ENCODE measurements around the gene CAPN8. TPM values are rescaled to one million over a fixed set of nuclear protein-coding genes. Genes with fewer than 3 reads are reported as not detected.
A peak's percentile ranks its signal among the peaks of the same experiment; 100 is the strongest.

Gene CAPN8
- total RNA-seq, 2 donors from 2014 or later = 52.6 to 102 TPM

DNA sequence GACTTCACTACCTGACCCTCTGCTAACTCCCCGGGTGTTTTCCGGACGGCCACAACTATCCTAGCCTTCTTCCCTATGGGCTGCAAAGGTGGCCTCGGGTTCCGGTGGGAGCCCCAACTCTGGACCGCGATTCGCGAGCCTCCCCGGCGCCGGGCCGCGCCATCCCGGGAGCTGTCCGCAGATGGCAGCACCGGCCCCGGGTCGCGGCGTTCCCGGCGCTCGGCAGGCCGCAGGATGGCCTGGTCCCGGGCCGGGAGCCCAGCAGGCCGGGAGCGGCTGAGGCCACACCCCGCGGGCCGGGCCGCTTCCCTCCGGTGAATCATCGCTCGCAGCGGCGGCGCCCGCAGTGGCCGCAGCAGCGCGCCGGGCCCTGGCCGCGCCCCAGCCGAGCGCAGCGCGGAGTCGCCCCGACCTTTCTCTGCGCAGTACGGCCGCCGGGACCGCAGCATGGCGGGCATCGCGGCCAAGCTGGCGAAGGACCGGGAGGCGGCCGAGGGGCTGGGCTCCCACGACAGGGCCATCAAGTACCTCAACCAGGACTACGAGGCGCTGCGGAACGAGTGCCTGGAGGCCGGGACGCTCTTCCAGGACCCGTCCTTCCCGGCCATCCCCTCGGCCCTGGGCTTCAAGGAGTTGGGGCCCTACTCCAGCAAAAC lies 46.8 kb upstream of the CAPN8 start, which contains the start of gene CAPN2:
TSS of gene CAPN2 (plus strand) at position 346 of the 656 bp plus-strand sequence. CDS start at position 448, 102 bp downstream.
- H3K27ac ChIP-seq = peak within 1 kb of the TSS; percentile 92
- peak; percentile 80 for DNase-seq
- peak within 1 kb of the TSS; percentile 70 for H3K4me3 ChIP-seq
- intact Hi-C loops (cut with DNase I) = no loop called here
- peak within 1 kb of the TSS; percentile 98 to 99 for H3K9ac ChIP-seq (ENCODE audit: low read depth in 2 of 2, low read length in 2 of 2)
- no peaks in the 10 kb centered on the region for H3K36me3 ChIP-seq
- TF ChIP-seq, protein P1, sequence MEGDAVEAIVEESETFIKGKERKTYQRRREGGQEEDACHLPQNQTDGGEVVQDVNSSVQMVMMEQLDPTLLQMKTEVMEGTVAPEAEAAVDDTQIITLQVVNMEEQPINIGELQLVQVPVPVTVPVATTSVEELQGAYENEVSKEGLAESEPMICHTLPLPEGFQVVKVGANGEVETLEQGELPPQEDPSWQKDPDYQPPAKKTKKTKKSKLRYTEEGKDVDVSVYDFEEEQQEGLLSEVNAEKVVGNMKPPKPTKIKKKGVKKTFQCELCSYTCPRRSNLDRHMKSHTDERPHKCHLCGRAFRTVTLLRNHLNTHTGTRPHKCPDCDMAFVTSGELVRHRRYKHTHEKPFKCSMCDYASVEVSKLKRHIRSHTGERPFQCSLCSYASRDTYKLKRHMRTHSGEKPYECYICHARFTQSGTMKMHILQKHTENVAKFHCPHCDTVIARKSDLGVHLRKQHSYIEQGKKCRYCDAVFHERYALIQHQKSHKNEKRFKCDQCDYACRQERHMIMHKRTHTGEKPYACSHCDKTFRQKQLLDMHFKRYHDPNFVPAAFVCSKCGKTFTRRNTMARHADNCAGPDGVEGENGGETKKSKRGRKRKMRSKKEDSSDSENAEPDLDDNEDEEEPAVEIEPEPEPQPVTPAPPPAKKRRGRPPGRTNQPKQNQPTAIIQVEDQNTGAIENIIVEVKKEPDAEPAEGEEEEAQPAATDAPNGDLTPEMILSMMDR (IDR thresholded peaks at IDR 0.05) = peak; percentile 48
- H3K27me3 ChIP-seq = no peaks in the 10 kb centered on the region
- H3K4me1 ChIP-seq = peaks cover 20% of the 10 kb centered on the region
- no peaks in the 10 kb centered on the region for H3K9me3 ChIP-seq

DNA sequence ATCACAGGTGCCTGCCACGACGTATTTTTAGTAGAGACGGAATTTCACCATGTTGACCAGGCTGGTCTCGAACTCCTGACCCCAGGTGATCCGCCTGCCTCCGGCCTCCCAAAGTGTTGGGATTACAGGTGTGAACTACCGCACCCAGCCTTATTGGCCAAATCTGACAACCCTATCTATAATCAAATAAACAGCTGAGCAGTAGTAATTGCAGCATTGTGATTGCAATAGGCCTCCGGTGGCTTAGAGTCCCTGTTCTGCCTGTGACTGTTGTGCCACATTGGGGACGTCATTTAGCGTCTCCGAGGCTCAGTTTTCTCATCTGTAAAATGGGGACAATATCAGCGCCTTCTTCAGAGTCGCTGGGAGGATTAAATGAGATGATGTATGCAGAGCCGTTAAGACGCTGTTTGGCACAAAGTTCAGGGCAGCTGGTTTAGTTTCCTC lies 46.3 kb upstream of the CAPN8 start:
- intact Hi-C loops (cut with DNase I) = loop anchor here (2.0 kb wide), 1 partner anchor 37 kb away; no protein-coding TSS in a partner anchor
- H3K27ac ChIP-seq = peak overlapping the region; percentile 92
- peaks cover 19% of the 10 kb centered on the region for H3K4me1 ChIP-seq
- H3K36me3 ChIP-seq = no peaks in the 10 kb centered on the region
- TF ChIP-seq, protein P1 (IDR thresholded peaks at IDR 0.05) = no peak
- peak overlapping the region; percentile 70 for H3K4me3 ChIP-seq
- H3K27me3 ChIP-seq = no peaks in the 10 kb centered on the region
- no peaks in the 10 kb centered on the region for H3K9me3 ChIP-seq
- no peak for DNase-seq
- peak overlapping the region; percentile 51 to 54 for H3K9ac ChIP-seq (ENCODE audit: low read depth in 2 of 2, low read length in 2 of 2)

DNA sequence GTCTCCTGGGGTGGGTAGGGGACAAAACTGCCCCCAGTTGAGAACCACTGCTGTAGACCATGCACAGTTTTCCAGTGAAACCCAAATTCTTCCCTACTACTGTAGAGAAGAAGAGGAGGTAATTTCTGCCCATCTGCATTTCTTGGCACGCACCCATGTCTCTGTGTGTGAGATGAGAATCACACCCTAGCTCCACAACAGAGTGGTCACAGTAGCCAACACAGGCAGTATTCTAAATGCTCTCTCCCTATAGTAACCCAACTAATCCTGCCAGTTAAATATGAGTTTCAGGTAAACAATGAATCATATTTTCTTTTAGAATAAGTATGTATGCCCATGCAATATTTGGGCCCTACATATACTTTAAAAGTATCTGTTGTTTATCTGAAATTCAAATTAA lies 45.7 kb upstream of the CAPN8 start:
- intact Hi-C loops (cut with DNase I) = loop anchor here (2.0 kb wide), 1 partner anchor 38 kb away; no protein-coding TSS in a partner anchor
- Histone ChIP-seq H3K27me3 (no peaks in the 10 kb centered on the region), H3K9ac (ENCODE audit: low read depth in 2 of 2, low read length in 2 of 2) (no peak overlapping the region), H3K4me3 (no peak overlapping the region), H3K4me1 (peaks cover 15% of the 10 kb centered on the region), H3K36me3 (no peaks in the 10 kb centered on the region), H3K9me3 (no peaks in the 10 kb centered on the region), H3K27ac (peak overlapping the region; percentile 92)
- DNase-seq = peak; percentile 69
- TF ChIP-seq, protein P1 (IDR thresholded peaks at IDR 0.05) = no peak

DNA sequence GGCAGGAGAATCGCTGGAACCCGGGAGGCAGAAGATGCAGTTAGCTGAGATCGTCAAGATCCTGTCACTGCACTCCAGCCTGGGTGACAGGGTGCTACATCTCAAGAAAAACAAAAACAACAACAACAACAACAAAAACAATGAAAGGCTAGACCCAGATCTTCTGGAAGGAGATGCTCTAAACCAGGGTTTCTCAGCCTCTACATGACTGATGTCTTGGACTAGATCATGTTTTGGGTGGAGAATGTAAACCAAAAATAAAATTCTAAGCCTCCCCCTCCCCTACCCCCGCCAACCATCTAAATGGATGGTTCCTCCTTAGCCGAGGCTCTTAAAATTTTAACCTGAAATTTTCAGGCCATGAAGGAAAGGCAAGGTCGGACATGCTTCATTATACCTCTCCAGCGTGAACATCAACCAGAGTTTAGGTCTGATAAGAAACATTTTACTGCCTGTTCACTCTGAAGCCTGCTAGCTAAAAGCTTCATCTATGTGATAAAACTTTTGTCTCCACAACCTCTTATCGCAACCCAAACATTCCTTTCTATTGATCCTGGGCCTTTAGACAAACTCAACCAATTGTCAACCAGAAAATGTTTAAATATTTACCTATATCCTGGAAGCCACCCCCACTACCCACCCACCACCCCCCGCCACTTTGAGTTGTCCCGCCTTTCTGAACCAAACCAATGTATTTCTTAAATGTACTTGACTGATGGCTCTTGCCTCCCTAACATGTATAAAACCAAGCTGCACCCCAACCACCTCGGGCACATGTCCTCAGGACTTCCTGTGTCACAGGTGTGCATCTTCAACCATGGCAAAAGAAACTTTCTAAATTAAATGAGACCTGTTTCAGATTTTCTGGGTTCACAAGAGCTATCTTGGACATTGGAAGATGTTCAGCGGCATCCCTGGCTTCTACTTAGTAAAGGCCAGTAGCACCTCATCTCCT lies 45.0 kb upstream of the CAPN8 start:
- H3K9ac ChIP-seq (ENCODE audit: low read depth in 2 of 2, low read length in 2 of 2) = no peak overlapping the region

DNA sequence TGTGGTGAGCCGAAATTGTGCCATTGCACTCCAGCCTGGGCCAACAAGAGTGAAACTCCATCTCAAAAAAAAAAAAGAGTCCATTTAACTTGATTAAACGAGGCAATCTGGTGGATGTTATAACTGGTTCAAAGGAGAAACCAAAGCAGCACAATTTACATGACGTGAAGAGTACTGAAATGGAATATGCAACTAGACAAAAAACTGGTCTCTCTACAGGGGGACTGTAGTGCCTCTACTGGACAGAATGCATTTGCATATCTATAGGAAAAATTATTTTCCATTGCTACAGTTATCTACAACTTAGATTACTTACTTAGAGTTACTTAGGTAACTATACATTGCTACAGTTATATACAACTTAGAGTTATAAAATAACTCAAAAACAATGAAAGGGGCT lies 44.1 kb upstream of the CAPN8 start:
- Histone ChIP-seq H3K9me3 (no peaks in the 10 kb centered on the region), H3K4me3 (no peak overlapping the region), H3K9ac (ENCODE audit: low read depth in 2 of 2, low read length in 2 of 2) (no peak overlapping the region), H3K27ac (no peak overlapping the region), H3K4me1 (peaks cover 5% of the 10 kb centered on the region), H3K36me3 (no peaks in the 10 kb centered on the region), H3K27me3 (no peaks in the 10 kb centered on the region)
- DNase-seq = no peak
- intact Hi-C loops (cut with DNase I) = no loop called here
- TF ChIP-seq, protein P1 (IDR thresholded peaks at IDR 0.05) = no peak

More for the DNA sequence above, 45.0 kb upstream of the CAPN8 start:
- H3K9me3 ChIP-seq = no peaks in the 10 kb centered on the region
- no peaks in the 10 kb centered on the region for H3K36me3 ChIP-seq
- TF ChIP-seq, protein P1 (IDR thresholded peaks at IDR 0.05) = no peak
- no peak overlapping the region for H3K27ac ChIP-seq
- H3K4me1 ChIP-seq = peaks cover 8% of the 10 kb centered on the region
- intact Hi-C loops (cut with DNase I) = loop anchor here (2.0 kb wide), 1 partner anchor 38 kb away; no protein-coding TSS in a partner anchor
- no peak for DNase-seq
- H3K27me3 ChIP-seq = no peaks in the 10 kb centered on the region
- no peak overlapping the region for H3K4me3 ChIP-seq
